ENCODE results near the gene GLP2R. TPM values are rescaled to one million over a fixed set of nuclear protein-coding genes. Genes with fewer than 3 reads are reported as not detected.

The GLP2R gene
- total and polyA plus RNA-seq, 3 donors from 2014 or later = 0.70 to 1.3 (median 0.81) TPM

DNA sequence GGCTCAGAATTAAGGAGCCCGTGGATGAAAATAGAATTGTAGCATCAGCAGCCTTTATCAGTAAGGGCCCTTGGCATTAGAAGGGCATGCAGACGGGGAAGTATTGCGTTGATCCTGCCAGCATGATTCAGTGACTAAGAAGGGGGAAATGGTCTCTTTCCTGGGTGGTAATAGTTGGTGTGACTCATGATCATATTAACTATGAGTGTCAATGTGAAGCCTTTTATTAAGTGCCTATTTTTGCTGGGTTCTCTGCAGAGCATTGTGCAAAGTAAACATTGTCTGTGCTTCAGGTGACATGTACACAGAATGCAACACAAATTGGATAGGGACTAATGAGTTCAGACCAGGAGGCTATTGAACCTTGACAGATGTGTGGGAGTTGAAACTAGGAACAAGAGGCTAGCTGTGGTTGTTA, 54.9 kb downstream of the GLP2R start:
- no peak for TF ChIP-seq POLR2A (IDR thresholded peaks at IDR 0.05)
- DNase-seq = no peak
- H3K4me1 ChIP-seq = no peaks in the 10 kb centered on the region
- H3K4me3 ChIP-seq = no peak overlapping the region
- no peaks in the 10 kb centered on the region for H3K9me3 ChIP-seq
- H3K27ac ChIP-seq = no peak overlapping the region
- WGBS, 2 donors = 83 to 89% methylated on average over 3 of the region's 3 CpGs
- intact Hi-C loops (cut with DNase I; ENCODE audit: low total_unique reads) = no loop called here
- no peaks in the 10 kb centered on the region for H3K36me3 ChIP-seq (ENCODE audit: low read depth, missing control alignments)
- H3K27me3 ChIP-seq = no peaks in the 10 kb centered on the region

DNA sequence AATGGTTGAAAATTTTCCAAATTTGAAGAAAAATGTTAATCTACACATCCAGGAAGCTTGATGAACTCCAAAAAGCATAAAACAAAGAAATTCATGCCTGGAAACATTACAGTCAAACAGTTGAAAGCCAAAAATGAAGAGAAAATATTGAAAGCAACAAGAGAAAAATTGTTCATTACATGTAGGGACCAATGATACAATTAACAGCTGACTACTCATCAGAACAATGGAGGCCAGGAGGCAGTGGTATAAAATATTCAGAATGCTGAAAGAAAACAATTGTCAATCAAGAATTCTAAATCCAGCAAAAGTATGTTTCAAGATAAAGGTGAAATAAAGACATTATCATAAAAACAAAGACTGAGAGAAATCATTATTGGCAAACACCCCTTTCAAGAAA, 57.7 kb downstream of the GLP2R start:
- no peak for DNase-seq
- Histone ChIP-seq H3K4me3 (no peak overlapping the region), H3K4me1 (no peaks in the 10 kb centered on the region), H3K9me3 (no peaks in the 10 kb centered on the region), H3K27ac (no peak overlapping the region), H3K36me3 (ENCODE audit: low read depth, missing control alignments) (no peaks in the 10 kb centered on the region), H3K27me3 (no peaks in the 10 kb centered on the region)
- intact Hi-C loops (cut with DNase I; ENCODE audit: low total_unique reads) = no loop called here
- TF ChIP-seq, protein P1, sequence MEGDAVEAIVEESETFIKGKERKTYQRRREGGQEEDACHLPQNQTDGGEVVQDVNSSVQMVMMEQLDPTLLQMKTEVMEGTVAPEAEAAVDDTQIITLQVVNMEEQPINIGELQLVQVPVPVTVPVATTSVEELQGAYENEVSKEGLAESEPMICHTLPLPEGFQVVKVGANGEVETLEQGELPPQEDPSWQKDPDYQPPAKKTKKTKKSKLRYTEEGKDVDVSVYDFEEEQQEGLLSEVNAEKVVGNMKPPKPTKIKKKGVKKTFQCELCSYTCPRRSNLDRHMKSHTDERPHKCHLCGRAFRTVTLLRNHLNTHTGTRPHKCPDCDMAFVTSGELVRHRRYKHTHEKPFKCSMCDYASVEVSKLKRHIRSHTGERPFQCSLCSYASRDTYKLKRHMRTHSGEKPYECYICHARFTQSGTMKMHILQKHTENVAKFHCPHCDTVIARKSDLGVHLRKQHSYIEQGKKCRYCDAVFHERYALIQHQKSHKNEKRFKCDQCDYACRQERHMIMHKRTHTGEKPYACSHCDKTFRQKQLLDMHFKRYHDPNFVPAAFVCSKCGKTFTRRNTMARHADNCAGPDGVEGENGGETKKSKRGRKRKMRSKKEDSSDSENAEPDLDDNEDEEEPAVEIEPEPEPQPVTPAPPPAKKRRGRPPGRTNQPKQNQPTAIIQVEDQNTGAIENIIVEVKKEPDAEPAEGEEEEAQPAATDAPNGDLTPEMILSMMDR (IDR thresholded peaks at IDR 0.05) = no peak
- TF ChIP-seq POLR2A (IDR thresholded peaks at IDR 0.05) = no peak

DNA sequence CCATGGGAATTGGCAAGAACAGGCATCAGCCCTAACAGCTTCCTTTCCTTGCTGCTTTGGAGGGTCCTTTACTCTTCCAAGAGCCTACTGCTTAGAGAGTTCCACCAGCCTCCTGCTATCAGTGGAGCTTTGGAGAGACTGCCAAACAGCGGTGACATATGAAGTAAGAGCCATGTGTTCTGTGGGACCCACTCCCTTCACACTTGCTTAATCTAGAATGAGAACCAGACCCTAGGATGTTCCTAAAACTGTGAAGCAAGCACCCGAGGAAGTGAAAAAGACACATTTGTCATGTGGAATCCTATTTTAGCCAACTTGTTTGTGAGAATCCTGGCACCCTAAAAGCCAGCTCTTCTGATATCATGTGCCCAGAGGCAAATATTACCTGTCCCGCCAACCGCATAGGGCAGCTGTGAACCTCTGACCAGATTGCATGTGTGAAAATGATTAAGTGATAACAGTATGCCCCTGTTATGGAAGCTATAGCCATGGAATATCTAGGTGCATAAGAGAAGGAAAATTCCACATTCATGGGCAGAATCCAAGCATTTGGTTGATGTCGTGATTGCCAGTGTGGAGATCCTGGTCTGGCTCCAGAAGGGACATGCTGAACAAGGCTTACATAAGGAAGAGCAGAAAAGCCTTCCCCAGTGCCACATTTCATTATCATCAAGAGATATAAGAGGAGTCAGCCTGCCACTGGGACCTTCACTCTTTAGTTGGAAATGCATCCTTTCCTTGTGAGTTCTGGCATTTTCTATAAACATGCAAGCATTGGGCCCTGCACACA, 60.6 kb downstream of the GLP2R start:
- no peaks in the 10 kb centered on the region for H3K36me3 ChIP-seq (ENCODE audit: low read depth, missing control alignments)
- H3K4me3 ChIP-seq = no peak overlapping the region
- 90 to 92% methylated on average over 5 of the region's 5 CpGs for WGBS, 2 donors
- H3K9me3 ChIP-seq = no peaks in the 10 kb centered on the region
- H3K27ac ChIP-seq = no peak overlapping the region
- H3K27me3 ChIP-seq = no peaks in the 10 kb centered on the region
- H3K4me1 ChIP-seq = no peaks in the 10 kb centered on the region
- DNase-seq = no peak
- TF ChIP-seq POLR2A (IDR thresholded peaks at IDR 0.05) = no peak
- TF ChIP-seq, protein P1 (IDR thresholded peaks at IDR 0.05) = no peak
- intact Hi-C loops (cut with DNase I; ENCODE audit: low total_unique reads) = no loop called here

DNA sequence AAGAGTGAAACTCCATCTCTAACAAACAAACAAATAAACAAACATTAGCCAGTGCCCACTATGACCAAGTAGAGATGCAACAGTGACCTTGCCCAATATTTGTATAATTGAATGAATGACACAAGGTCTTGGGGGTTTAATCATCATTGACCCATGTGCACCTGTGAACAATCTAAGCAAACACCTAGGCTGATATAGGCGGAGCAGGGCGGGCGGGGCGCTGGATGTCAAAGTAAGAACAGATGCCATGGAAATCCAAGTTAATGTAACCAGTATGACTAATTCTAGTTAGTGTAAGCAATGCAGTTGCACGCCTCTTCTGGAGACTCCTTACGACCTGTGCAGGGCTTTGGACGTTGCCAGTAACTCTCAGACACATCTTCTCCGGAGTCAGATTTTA, 61.8 kb downstream of the GLP2R start:
- Histone ChIP-seq H3K27me3 (no peaks in the 10 kb centered on the region), H3K9me3 (no peaks in the 10 kb centered on the region), H3K27ac (no peak overlapping the region), H3K4me1 (no peaks in the 10 kb centered on the region), H3K4me3 (no peak overlapping the region), H3K36me3 (ENCODE audit: low read depth, missing control alignments) (no peaks in the 10 kb centered on the region)
- no peak for TF ChIP-seq POLR2A (IDR thresholded peaks at IDR 0.05)
- TF ChIP-seq, protein P1 (IDR thresholded peaks at IDR 0.05) = no peak
- intact Hi-C loops (cut with DNase I; ENCODE audit: low total_unique reads) = no loop called here
- DNase-seq = no peak
- WGBS, 2 donors = 94 to 100% methylated on average over 6 to 8 of the region's 8 CpGs

DNA sequence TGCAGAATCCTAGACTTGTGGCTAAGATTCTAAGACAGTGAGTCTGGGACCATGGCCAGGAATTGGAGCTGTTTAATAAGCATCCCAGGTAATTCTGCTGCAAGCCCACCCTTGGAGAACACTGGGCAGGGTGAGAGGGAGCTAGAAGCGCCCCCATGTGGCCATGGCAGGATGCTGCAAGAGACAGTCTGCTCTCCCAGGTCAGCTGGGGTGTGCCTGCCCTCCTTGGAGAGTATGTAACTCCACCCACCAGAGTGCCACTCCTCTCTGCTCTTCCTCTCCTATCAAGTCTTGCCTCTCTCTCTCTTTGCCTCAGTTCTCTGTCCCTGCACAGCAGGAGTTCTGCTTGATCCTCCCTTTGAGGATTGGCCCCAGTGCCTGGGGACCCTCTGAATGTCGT, 64.4 kb downstream of the GLP2R start:
- TF ChIP-seq, protein P1 (IDR thresholded peaks at IDR 0.05) = peak; percentile 33 to 60 (median 59)
- no peak for TF ChIP-seq POLR2A (IDR thresholded peaks at IDR 0.05)
- H3K4me1 ChIP-seq = no peaks in the 10 kb centered on the region
- no peaks in the 10 kb centered on the region for H3K27me3 ChIP-seq
- no peaks in the 10 kb centered on the region for H3K9me3 ChIP-seq
- intact Hi-C loops (cut with DNase I; ENCODE audit: low total_unique reads) = no loop called here
- WGBS, 2 donors = 16 to 48% methylated on average over 2 of the region's 2 CpGs
- DNase-seq = peak; percentile 65
- H3K36me3 ChIP-seq (ENCODE audit: low read depth, missing control alignments) = no peaks in the 10 kb centered on the region
- H3K27ac ChIP-seq = no peak overlapping the region
- H3K4me3 ChIP-seq = no peak overlapping the region
